BE2C (cell line): ENCODE data around the gene HSPB8.

ENCODE experiments used
- DNase-seq: peaks from one replicate; pipeline ENCODE4 v3.0.0-alpha.2; 2020
- H3K27me3 ChIP-seq: fragments of 250-450 bp; sonication (Bioruptor Pico); 2 replicates; pipeline ENCODE4 v1.5.1; 2020; ENCODE audit warnings: mild to moderate bottlenecking
- H3K36me3 ChIP-seq: fragments of 250-450 bp; sonication (Bioruptor Pico); 2 replicates; pipeline ENCODE4 v1.5.1; 2020; ENCODE audit warnings: mild to moderate bottlenecking
- H3K4me1 ChIP-seq: fragments of 250-450 bp; sonication (Bioruptor Pico); 2 replicates; pipeline ENCODE4 v1.5.1; 2020
- H3K4me3 ChIP-seq: 2 replicates; pipeline ENCODE4 v1.5.1; 2011; ENCODE audit warnings: low read depth, low read length
- H3K9me3 ChIP-seq: fragments of 250-450 bp; sonication (Bioruptor Pico); 2 replicates; pipeline ENCODE4 v1.5.1; 2020
- CTCF ChIP-seq: IDR thresholded peaks from 2 replicates; pipeline ENCODE4 v1.5.1; 2012; ENCODE audit warnings: mild to moderate bottlenecking, low read depth, low read length

HSPB8 gene

GRCh38 chr12:119231774-119232173 is 53.0 kb downstream of the HSPB8 start:
- Histone ChIP-seq H3K27me3 (peaks cover 5% of the 10 kb centered on the region), H3K4me1 (0 out of 2 replicates have a peak, but pooled peaks cover 3% of the 10 kb centered on the region), H3K9me3 (no peaks in the 10 kb centered on the region), H3K4me3 (no peak overlapping the region), H3K36me3 (no peaks in the 10 kb centered on the region)
- no peak for TF ChIP-seq CTCF
- no peak for DNase-seq

GRCh38 chr12:119235197-119235751 is 56.5 kb downstream of the HSPB8 start:
- TF ChIP-seq CTCF = peak; percentile 68
- Histone ChIP-seq H3K36me3 (no peaks in the 10 kb centered on the region), H3K4me1 (no peaks in the 10 kb centered on the region), H3K9me3 (no peaks in the 10 kb centered on the region), H3K27me3 (peaks cover 5% of the 10 kb centered on the region), H3K4me3 (no peak overlapping the region)
- DNase-seq = peak; percentile 24

- peaks cover 5% of the 10 kb centered on the region for H3K27me3 ChIP-seq
- DNase-seq = no peak
- no peaks in the 10 kb centered on the region for H3K9me3 ChIP-seq
- TF ChIP-seq CTCF = no peak
- no peaks in the 10 kb centered on the region for H3K4me1 ChIP-seq
- H3K36me3 ChIP-seq = no peaks in the 10 kb centered on the region
- H3K4me3 ChIP-seq = no peak overlapping the region
Measured at GRCh38 chr12:119236372-119236771, 57.6 kb downstream of the HSPB8 start.

DNA sequence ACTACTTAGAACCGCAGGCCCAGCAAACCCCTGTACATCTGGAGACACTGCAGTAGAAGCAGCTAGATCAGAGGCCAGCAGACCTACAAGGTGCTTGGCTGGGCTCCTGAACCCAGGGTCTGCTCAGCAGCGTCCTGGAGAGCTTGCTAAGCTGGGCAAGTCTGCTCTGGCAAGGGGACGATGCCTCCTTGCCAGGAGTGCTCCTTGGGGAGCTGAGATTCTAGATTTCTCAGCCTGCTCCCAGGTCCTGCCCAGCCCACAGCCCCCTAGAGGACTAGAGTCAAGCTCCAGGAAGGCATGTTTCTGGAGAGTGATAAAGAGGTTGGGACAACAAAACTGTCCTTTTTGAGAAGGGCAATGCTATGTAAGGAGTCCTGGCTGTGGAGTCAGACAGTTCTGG is 60.3 kb downstream of the HSPB8 start:
- no peak for DNase-seq
- H3K36me3 ChIP-seq = no peaks in the 10 kb centered on the region
- no peak overlapping the region for H3K4me3 ChIP-seq
- 0 out of 2 replicates have a peak, but pooled peaks have one; percentile 1 for TF ChIP-seq CTCF
- H3K4me1 ChIP-seq = no peaks in the 10 kb centered on the region
- no peaks in the 10 kb centered on the region for H3K9me3 ChIP-seq
- H3K27me3 ChIP-seq = no peaks in the 10 kb centered on the region

GRCh38 chr12:119241049-119241448 is 62.3 kb downstream of the HSPB8 start:
- no peak overlapping the region for H3K4me3 ChIP-seq
- no peaks in the 10 kb centered on the region for H3K4me1 ChIP-seq
- H3K9me3 ChIP-seq = no peaks in the 10 kb centered on the region
- H3K36me3 ChIP-seq = no peaks in the 10 kb centered on the region
- no peak for TF ChIP-seq CTCF
- no peaks in the 10 kb centered on the region for H3K27me3 ChIP-seq
- DNase-seq = no peak

DNA sequence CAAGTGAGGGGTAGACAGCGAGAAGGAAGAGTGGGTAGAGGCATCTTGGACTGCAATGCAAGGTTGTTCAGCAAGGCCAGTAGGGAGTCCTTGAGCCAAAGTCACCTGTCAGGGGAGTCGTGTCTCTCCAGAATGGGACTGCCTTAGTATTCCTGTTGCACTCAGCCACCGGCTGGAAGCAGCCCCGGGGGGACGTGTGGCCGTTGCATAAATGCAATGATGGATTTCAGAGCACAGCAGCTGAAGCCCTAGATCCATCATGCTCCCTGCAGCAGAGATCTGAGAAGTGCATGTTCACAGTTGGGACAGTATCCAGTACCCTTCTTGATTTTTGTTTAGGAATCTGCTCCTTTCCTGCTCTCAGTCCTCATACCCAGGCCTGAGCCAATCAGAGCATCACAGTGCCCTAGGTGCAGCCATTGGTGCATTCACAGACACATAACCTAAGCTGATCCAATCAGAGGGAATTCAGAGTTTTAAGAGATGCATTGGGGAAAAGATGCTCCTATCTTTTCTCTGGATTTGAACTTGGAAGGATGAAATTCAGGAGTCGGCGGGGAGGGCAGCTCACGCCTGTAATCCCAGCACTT is 62.9 kb downstream of the HSPB8 start:
- no peak for DNase-seq
- H3K4me3 ChIP-seq = no peak overlapping the region
- no peaks in the 10 kb centered on the region for H3K4me1 ChIP-seq
- H3K27me3 ChIP-seq = no peaks in the 10 kb centered on the region
- H3K36me3 ChIP-seq = no peaks in the 10 kb centered on the region
- TF ChIP-seq CTCF = no peak
- H3K9me3 ChIP-seq = no peaks in the 10 kb centered on the region
